Central memory CD4-positive, alpha-beta T cell (primary cell): Measurements from ENCODE around the gene CDK3.

Source experiments
- DNase-seq: peaks from one replicate; pipeline ENCODE4 v3.0.0; 2022

Gene CDK3

DNA sequence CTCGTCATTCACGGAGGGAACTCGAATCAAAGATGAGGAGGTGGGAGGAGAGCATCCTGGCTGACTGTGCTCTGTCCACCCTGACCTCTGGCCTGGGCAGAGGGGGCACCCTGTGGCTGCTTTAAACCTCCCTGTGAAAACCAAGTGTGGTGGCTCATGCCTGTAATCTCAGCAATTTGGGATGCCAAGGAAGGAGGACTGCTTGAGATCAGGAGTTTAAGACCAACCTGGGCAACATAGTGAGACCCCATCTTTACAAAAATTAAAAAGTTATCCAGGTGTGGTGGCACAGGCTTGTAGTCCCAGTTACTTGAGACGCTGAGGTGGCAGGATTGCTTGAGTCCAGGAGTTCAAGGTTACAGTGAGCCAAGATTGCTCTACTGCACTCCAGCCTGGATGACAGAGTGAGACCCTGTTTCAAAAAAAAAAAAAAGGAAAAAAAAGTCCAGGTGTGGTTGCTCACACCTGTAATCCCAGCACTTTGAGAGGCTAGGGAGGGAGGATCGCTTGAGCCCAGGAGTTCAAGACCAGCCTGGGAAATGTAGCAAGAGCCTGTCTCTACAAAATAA, 5.8 kb upstream of the CDK3 start:
- no peak for DNase-seq

DNA sequence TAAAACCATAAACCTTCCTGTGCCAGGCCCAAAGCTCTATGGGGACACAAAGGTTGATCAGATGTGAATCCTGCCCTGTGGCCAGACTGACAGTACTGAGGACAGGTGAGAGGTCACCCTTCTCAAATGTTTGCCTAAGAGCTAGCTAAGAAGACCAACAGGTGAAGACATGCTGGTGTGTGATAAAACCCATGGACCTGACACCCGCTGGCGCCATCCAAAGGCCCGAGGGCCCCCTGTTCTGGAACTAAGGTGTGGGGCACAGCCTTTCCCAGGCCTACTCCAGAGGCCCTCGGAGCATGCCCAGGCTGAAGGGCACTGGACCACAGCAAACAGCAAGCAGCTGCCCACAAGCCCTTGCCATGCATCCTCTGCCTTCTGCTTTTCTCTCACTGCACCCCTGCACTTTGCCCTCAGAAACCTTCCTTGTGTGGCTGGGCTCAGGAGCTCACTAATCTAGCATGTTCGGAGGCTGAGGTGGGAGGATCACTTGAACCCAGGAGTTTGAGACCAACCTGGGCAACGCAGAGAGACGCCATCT, 5.2 kb upstream of the CDK3 start:
- DNase-seq: no peak

DNA sequence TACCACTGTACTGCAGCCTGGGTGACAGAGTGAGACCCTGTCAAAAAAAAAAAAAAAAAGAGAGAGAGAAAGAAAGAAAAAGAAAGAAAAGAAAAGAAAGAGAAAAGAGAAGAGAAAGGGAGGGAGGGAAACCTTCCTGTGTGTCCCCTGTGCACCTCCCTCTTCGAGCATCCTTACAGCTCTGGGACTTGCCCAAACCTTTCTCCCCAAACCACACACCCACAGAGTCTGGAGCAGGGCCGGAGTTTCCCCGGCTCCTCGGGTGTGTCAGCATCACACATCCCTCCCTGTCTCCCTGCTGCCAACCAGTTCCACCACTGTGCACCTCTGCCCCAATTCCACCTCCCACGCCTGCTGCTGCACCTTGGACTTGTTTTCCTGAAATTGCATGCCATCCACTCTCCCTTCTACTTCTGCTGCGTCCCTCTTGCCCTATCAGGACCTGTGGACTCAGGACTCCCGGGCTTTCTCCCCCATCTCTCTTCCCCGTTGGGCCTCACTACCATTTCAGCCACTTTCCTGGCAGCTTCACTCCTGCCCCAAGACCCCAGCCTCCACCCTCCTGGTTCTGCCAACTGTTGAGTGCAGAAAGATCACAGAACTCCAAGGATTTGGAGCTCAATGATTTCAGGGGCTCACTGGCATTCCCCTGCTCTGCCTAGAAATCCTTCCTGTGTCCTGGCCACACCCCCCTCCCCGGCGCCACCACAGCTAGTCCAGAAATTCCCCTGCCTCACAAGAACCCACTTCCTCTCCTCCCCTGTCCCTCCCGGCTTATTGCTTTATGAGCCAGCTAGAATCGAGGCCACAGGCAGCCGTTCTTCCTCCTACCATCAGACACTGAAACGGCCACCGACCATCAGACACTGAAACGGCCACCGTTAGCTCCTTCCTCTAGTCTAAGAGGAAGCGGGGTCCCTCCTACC, 3.7 kb upstream of the CDK3 start:
- DNase-seq: peak; percentile 31

DNA sequence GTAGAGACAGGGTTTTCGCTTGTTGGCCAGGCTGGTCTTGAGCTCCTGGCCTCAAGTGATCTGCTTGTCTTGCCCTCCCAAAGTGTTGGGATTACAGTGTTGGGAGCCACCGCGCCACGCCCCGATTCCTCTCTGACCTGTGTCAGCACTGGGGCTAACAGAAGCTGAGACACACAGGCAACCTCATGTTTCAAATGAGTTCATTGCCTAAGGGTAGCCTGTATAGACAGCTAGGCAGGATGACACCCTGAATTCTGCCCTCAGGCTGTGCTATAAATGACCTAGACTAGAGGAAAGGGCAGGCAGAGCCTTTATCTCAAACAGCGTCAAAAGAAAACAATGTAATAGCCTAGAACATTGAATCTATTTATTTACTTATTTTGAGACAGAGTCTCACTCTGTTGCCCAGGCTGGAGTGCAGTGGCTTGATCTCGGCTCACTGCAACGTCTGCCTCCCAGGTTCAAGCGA, 2.3 kb upstream of the CDK3 start:
- DNase-seq: no peak

DNA sequence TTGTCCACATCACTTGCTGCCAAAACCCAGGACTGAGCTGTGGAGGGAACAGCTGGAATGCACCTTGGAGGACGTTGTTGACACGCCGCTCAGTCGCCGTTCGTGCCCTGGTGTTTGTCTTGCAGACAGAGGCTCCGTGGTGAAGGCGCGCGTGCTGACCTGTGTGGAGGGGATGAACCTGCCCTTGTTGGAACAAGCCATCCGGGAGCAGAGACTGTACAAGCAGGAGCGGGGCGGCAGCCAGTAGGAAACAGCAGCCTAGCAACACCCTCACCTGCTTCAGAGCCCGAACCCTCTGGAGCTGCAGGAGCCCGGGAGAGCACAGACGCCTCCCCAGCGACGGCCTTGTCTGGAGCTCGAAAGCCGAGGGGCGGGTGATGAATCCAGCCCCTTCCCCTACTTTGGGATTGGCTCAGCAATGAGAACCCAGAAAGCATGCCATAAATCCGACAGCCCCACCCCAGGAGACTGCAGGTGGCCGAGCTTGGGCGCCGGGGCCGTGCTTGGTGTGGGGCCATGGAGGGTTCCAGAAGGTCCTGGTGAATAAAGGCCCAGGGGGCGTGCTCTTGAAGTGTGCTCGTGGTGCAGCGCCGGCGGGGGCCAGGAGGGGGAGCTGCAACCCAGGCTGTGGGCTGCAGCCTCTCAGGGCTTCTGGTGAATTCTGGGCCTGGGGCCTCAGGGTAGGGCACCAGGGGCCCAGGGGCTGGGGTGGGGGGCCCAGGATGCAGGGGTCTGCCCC, 470 bp upstream of the CDK3 start:
- DNase-seq: peak; percentile 47

DNA sequence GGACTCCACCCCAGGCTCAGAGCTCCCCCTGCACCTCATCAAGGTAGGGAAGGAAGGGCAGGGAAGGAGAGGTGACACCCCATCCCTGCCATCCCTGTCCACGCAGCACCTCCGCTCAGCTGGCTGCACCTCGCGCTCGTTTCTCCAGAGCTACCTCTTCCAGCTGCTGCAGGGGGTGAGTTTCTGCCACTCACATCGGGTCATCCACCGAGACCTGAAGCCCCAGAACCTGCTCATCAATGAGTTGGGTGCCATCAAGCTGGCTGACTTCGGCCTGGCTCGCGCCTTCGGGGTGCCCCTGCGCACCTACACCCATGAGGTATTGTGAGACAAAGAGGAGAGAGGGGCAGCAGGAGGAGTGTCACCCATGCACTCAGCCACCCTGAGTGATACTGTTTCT, 1.4 kb downstream of the CDK3 start:
- no peak for DNase-seq

DNA sequence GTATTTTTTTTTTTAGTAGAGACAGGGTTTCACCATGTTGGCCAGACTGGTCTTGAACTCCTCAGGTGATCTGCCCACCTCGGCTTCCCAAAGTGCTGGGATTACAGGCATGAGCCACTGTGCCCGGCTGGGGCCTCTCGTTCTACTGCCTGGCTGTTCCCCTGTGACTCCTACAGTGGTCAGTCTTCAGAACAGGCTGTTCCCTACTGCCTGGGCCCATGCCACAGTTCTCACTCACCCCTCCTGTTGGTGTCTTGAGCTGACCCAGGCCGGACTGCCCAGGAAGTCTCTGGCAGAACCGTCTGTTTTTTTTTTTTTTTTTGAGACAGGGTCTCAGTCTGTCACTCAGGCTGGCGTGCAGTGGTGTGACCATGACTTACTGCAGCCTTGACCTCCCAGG, 3.3 kb downstream of the CDK3 start:
- no peak for DNase-seq

DNA sequence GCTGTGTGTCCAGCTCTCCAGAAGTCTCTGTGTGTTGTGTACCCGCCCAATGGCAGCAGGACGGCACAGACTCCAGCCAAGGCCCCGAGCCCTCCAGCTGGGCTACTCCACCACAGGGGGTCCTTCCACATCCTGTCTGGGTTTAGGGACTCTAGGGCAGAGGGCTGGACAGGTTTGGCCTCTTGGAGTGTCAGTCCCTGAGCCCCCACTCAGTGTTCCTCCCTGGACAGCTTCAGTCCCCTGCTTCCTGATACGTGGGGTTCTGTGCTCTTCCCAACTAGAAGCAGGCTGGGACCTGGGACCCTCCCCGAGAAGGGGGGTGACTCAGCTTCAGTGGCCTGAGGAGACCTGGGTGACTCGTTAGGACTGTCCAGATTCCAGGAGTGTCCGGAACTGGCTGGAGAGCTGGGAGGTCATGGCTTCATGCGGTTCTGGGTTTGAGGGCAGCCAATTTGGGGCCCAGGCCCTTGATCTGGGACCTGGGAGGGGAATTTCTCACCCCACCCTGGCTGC, 4.2 kb downstream of the CDK3 start:
- DNase-seq: no peak

DNA sequence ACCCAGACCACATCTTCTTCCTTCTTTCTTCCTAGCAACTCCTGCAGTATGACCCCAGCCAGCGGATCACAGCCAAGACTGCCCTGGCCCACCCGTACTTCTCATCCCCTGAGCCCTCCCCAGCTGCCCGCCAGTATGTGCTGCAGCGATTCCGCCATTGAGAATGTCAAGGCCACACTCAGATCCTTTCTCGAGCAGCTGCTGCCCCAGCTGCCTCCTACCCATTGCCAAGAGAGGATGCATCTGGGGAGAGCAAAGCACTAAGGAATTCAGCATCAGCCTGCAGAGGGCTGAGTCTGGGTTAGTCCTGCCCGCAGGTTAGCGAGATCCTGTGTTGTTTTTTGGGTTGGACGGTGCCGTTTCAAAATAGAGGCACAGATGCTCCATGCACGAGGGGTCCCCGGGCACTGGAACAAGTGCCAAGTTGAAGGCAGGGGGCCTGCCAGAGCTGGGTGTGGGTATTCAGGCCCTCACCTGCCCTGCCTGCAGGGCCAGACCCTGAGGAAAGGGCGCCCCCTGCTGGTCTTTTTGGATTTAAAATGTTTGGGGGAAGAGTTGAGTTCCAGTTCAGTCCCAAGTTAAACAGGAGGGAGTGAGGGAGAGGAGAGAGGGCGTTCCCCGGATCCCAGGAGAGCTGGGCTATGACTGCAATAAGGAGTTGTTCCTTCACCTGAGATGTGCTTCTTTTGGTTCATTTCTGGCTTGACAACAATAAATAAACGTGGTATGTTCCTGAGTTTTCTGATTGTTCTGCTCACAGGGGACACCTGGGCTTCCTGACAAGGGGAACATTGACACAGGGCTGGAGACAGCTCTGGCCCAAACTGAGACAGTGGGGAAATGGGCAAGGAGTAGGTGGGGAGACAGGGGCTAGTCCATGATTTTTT, 4.9 kb downstream of the CDK3 start:
- peak; percentile 63 for DNase-seq

DNA sequence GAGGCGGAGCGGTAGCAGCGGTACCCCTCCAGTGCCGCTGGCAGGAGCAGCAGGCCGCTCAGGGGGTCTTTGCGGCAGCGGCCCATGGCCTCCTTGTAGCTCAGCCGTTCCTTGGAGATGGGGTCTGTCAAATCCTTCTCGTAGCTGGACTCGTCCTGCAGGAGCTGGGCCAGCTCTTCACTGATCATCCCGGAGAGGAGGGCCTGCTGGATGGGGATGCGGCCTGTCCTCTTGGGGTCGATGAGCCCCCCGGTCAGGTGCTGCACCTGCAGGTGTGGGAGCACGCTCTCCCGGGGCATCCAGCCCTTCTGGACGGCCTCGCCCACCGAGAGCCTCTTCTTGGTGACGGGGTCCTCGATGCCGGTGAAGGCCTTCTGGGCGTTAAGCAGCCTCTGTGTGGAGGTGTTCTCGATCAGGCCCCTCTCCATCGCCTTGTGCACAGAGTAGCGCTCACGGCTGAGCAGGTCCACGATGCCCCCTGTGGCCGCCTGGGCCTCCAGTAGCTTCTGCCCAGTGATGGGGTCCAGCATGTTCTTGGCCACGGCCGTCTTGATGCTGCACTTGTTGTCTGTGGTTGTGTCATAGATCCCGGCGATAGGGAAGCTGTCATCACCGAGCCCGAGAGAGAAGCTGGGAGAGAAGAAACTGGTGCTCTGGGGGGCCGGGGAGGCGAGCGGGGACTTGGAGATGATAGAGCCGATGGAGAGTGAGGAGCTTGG, 6.6 kb downstream of the CDK3 start:
- DNase-seq: no peak

DNA sequence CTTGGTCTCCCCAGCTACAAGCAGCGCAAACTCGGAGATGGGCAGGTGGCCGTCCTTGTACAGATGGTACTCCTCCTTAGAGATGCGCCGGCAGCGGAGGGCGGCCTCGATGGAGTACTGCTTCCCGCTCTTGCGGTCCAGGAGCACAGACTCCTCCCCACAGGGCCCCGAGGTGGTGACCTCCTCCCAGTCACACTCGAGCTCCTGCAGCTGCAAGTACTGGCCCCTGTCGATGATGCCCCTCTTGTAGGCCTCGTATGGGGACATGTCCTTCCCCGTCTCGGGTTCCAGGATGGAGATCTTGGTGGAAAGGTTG, 7.2 kb downstream of the CDK3 start:
- DNase-seq: no peak

DNA sequence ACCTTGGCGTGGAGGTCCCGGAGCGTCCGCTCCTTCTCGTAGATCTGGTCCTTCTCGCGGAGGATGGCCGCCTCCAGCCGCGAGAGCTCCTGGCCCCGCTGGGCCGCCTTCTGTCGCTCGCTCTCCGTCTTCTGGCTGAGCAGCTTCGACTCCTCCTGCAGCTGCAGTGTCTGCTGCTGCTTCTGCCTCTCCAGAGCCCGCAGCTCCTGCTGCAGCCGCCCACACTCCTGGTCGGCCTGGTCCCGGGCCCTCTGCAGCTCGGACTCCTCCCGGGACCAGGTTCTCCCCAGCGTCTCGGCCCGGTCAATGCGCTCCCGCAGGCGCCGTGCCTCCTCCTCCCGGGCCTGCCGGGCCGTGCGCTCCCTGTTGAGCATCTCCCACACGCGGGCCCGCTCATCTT, 7.6 kb downstream of the CDK3 start:
- DNase-seq: no peak

DNA sequence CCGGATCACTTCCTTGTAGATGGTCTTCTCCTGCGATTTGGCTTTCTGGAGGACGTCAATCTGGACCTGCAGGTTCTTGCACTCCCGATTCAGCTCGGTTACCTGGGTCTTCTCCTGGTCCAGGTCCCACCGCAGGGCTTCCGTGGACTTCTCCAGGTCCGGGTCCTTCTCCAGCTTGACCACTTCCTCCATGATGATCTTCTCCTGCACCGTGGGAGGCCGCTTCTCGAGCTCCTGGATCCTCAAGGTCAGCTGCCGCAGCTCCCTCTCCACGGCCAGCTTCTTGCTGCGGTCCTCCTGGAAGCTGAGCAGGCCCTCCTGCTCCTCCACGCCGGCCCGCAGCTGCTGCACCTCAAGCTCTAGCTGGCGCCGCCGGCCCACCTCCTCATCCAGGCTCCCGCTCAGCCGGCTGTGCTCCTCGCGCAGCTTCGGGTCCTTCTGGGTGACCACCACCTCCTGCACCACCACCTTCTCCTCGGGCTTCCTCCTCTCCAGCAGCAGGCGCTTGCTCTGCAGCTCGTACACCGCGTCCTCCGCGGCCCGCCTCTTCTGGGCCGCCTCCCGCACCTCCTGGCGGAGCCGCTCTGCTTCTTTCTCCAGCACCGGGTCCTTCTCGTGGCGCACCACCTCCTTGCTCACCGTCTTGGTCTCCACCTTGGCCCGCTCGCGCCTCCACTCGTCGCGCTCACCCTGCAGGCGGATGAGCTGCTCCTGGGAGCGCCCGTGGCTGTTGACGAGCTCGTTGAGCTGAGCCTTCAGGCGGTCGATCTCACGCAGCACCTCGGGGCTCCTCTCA, 8.2 kb downstream of the CDK3 start:
- no peak for DNase-seq

DNA sequence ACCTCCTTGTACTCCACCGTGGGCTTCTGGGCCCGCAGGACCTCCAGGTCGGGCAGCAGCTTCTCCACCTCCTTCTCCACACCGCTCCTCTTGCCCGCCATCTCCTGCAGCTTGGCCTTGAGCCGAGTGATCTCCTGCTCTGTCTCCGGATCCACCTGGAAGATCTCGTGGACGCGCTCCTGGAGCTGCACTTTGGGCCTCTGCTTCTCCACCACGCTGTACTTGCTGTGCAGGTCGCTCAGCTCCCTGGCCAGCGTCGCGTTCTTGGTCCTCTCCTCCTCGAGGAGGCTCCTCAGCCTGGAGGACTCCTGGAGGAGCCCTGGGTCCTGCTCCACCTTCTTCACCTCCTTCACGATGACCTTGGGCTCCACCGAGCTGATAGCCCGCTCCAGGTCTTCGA, 8.8 kb downstream of the CDK3 start:
- no peak for DNase-seq

DNA sequence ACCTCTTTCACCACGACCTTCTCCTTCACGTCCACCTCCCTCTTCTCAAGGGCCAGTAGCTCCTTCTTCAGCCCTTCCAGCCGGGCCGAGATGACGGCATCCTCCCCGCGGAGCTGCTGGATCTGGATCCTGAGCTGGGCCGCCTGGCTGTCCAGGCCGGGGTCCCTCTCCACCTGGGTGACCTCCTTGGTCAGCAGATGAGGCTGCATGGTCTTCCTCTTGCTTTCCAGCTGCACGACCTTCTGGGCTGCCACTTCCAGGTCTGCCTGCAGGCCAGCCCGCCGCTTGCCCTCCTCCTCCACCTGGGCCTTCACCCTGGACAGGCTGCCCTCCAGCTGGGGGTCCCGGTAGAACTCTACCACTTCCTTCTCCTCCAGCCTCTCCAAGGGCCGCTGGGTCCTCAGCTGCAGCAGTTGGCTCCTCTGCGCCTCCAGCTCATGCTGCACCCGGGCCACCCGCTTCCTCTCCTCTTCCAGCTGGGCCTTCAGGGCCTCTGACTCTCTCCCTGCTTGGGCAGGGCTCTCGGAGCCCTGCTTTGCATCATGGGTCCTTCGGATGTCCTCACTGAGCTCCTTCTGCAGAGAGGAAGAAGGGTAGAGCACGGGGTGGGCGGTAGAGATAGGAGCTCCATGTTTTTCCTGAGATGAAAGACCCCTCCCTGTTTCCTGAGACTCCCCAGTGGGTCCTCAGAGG, 9.5 kb downstream of the CDK3 start:
- DNase-seq: no peak

DNA sequence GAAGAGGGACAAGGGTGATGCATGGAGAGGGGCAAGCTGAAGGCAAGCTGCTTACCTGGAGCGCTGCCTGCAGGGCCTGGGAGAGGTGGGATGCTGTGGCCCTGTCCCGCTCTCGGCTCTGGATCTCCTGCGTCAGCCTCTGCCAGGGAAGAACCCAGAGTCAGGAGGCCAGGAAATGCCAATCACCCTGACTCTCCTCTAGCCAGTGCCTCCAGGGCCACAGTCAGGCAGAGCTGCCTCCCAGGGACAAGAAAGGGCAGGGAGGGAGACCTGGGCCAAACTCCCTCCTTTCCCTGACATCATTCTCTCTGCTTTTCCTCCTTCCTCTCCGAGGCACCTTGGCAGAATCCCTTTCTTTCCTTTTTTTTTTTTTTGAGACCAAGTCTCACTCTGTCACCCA, 11.3 kb downstream of the CDK3 start:
- no peak for DNase-seq

DNA sequence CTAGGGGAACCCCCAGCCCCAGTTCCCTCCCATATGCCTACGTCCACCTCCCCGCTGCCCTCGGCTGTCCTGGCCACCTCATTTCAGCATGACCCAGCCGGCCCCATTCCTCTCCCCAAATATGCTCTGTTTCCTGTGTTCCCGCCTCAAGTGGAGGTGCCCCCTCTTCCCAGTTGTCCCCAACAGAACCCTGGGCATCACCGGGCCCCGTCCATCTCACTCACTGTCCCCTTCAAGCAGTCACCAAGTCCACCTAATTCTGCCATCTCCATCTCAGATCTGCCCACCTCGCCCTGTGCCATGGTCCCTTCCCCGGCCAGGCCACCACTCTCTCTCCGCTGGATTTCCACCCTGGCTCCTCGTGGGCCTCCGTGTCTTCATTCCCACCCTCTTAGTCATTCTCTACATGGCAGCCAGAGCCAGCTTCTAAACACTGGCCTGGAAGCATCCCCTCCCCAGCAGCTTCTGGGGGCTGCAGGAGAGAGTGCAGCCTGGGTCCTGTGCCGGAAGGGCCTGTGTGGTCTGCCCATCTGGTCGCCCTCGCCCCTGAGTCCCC, 12.8 kb downstream of the CDK3 start:
- DNase-seq: no peak

DNA sequence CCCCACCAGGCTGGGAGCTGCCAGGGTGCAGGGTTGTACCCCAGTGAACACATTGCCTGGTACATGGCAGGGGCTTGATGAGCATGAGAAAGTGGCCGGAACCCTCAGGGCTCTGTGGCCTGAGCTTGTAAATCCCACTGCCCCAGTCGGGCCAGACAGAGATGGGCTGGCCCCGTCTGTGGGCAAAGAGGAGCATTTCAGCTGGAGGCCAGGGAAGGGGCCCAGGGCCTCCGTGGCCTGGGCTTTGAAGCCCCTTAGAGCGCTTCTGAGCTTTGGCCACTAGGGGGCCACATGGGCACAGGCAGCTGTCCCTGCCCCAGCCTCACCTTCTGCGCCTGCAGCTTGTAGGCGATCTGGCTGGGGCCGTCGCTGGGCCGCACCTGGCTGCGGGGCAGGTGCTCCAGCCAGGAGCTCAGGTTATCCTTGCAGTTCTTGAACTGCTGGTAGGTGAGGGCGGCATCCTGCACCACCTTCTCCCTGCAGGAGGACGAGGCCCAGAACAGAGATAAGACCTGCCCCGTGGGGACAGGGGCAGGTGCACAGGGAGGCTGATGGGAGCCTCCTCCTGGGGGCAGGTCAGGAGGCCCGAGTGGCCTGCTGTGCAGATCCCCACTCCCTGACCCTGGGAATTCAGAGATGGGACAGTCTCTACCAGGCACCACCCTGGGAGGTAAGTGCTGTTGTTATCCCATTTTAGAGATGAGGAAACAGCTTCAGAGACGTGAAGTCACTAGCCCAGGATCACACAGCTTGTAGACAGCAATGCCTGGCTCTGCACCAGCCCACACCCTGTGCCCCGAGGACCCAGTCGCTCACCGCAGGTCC, 13.7 kb downstream of the CDK3 start:
- peak; percentile 68 for DNase-seq

DNA sequence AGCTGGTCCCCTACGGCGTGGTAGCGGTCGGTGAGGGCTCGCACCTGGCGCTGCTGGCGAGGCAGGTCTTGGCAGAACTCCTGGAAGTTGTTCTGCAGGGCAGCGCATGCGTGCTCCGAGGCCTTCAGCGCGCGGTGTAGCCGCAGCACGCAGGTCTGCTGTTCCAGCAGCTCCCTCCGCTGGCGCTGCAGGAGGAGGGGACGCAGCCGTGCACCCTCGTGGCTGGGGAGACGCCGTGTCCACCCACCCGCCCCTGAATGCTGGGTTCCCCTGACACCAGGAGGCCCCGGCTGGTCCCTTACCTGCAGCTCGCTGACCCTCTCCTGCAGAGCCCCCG, 14.2 kb downstream of the CDK3 start:
- no peak for DNase-seq
